GM19238 (cell line): Measurements from ENCODE around the gene PCAT7.
"Not testable (repeated sequence)": the region's sequence is repeated elsewhere in the genome, so short reads cannot be mapped to it uniquely, and the experiment has no call there.

Source experiments
- DNase-seq: peaks from one replicate; pipeline ENCODE4 v3.0.0; 2011; ENCODE audit warnings: low spot score; ENCODE audit not compliant: insufficient read length

The PCAT7 gene

DNA sequence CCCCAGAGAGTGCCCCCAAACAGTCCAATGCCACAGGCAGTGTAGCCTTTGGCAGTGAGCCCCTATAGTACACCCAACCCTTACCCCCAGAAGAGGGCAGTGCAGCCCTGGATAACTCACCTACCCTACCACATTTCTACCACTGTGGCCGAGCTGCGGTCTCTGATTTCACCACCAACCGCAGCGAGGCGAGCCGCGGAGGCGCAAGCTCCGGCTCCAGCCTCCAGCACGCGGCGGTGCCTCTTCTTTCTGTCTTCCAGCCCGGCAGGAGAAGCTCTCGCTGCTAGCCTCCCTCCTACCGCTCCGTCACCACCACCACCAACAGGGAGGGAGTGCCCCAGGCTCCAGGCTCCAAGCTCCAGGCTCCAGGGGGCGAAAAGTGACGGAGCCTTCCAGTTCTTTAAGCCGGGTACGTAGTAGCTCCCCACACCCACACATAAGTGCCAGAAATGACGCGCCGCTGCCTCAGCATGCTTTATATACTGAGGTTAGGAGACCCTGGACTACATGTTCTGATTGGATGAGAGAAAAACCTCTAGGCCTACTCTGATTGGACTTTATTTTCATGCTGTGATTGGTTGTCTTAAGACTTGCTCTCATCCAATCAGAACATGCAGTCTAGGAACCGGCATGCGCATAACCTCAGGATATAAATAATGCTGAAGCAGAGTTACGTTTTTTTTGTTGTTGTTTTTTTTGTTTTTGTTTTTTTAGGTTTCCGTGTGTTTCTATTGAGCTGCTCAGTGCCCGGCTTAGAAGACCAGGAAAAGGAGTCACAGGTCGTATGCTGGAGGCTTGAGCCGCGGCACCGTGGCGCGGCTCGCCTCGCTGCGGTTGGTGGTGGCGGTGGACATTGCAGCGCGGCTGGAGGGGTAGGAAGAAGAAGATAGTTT is at the start of gene PCAT7:
Gene PCAT7 (plus strand): TSS at position 645 of the 893 bp plus-strand sequence.
- DNase-seq = no peak

- DNase-seq = not testable (repeated sequence)
These were observed 48.5 kb upstream of the PCAT7 start for GRCh38 chr9:94506370-94506769.

DNA sequence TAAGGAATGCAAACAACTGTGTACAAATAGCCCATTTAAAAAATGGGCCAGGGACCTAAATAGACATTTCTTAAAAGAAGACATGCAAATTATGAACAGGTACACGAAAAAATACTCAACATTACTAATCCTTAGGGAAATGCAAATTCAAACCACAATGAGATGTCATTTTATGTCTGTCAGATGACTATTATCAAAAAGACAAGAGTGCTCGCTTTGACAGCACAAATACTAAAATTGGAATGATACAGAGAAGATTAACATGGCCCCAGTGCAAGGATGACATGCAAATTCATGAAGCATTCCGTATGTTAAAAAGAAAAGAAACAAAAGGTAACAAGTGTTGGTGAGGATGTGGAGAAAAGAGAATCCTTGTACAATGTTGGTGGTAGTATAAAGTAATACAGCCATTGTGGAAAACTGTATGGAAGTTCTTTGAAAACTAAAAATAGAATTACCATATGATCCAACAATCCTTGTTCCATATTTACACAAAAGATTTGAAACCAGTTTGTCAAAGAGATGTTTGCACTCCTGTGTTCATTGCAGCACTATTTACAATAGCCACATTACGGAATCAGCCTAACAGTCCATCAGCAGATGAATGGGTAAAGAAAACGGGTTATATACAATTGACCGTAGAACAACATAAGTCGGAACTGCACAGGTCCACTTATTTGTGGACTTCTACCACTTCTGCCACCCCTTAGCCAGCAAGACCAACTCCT is 47.2 kb upstream of the PCAT7 start:
- DNase-seq = no peak

- no peak for DNase-seq
These were observed 43.5 kb upstream of the PCAT7 start for GRCh38 chr9:94511134-94511954.

- DNase-seq = no peak
These were observed 43.0 kb upstream of the PCAT7 start for GRCh38 chr9:94511955-94512265.

- DNase-seq = no peak
These were observed 40.2 kb upstream of the PCAT7 start for GRCh38 chr9:94514722-94515121.

GRCh38 chr9:94517254-94517653 is 37.6 kb upstream of the PCAT7 start:
- DNase-seq = no peak

GRCh38 chr9:94525396-94526035 is 29.4 kb upstream of the PCAT7 start:
- DNase-seq = no peak

DNA sequence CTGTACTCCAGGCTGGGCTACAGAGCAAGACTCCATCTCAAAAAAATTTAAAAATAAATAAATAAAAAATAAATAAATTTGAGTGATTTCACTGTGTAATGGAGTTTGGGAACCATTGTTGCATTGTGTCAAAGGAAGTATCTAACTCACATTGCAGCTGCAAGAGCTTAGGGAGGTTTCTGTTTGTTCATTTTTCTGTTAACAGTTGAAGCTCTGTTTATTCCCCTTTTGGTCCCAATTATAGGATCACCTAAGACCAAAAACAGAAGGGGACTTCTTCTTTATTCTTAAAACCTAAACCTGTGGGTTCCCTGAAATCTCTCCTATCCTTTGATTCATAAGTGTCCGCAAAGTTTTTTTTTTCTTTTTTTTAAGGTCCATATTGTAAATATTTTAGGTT is 28.6 kb upstream of the PCAT7 start:
- DNase-seq = no peak

- DNase-seq = no peak
These were observed 27.9 kb upstream of the PCAT7 start for GRCh38 chr9:94526951-94527350.

DNA sequence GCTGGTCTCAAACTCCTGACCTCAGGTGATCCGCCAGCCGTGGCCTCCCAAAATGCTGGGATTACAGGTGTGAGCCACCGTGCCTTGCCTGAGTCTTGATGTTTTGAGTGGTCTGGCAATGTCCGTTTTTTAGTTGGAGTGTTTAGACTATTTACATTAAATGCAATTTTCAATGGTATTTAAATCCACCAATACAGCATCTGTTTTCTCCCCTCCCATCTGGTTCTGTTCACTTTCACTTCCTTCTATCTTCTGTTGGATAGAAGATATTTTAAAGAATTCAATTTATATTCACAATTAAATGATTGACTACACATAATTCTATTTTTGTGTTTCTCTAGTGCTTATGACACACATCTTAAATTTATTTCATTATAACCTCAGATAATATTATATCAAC is 26.0 kb upstream of the PCAT7 start:
- DNase-seq = no peak

DNA sequence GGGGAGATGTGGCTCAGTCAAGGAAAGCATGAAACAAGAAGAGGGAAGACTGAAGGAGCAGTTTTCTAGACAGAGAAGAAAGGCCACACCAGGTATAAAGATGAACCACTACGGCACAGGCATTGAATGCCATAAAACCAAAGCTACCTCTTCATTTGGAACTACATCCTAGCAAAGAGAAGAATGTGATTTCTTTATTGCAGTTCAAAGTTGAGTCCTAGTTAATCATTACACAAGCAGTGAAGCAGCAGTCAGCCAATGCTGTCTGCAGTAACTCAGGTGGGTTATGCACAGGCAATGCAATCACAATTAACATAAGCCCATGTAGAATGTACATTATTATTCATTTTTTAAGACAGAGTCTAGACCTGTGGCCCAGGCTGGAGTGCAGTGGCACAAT is 21.7 kb upstream of the PCAT7 start:
- no peak for DNase-seq

- DNase-seq = no peak
These were observed 21.3 kb upstream of the PCAT7 start for GRCh38 chr9:94533601-94534000.

DNA sequence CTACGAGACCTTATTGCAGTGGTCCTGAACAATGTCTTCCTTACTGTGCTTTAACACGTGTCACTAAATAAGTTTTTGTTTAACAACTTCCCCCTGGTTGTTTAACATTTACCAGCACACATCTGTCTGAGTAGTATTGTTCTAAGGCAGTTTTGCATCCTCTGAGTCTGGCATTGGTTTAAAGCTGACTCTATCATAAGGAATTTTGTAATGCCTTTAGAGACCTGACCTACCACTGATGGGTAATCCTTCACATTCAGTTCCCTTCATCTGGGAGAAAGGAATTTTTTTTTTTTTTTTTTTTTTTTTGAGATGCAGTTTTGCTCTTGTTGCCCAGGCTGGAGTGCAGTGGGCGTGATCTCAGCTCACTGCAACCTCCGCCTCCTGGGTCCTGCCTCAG is 20.0 kb upstream of the PCAT7 start:
- no peak for DNase-seq

GRCh38 chr9:94538908-94539307 is 16.0 kb upstream of the PCAT7 start:
- no peak for DNase-seq

- DNase-seq = not testable (repeated sequence)
These were observed 10.5 kb upstream of the PCAT7 start for GRCh38 chr9:94544335-94544734.

GRCh38 chr9:94545940-94546339 is 8.9 kb upstream of the PCAT7 start:
- DNase-seq = no peak

- no peak for DNase-seq
These were observed 1.6 kb upstream of the PCAT7 start for GRCh38 chr9:94553029-94553938.

- no peak for DNase-seq
These were observed 825 bp upstream of the PCAT7 start for GRCh38 chr9:94554078-94554438.

GRCh38 chr9:94557376-94557775 is 2.5 kb downstream of the PCAT7 start:
- no peak for DNase-seq

DNA sequence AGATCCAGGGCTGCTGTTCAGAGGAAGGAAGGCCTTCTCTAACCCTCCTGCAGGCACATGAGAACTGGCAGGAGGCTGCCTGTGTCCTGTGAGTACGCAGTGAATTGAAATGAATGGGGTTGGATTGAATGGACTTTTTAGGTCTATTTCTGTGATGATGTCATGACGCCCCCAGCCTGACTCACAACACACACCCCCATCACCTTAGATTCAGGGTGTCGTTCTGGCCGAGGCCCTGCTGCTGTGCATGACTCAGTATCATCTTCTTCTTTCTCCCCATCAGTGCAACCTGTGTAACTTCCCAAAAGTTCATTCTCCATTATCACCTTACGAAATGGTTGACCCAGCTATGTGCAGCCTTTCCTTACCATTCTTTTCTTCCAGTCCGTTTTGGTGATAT is 5.4 kb downstream of the PCAT7 start:
- no peak for DNase-seq
